HG02973 (cell line): ENCODE data around the gene MBTPS1.

Source experiments
- ATAC-seq: cut with Tn5 transposase; IDR thresholded peaks from one replicate; pipeline ENCODE4 v1.9.1; 2021; ENCODE audit warnings: moderate library complexity; ENCODE audit not compliant: unreplicated experiment

MBTPS1 gene

GRCh38 chr16:84040226-84040822 is 76.4 kb downstream of the MBTPS1 start:
- no peak for ATAC-seq

- ATAC-seq, result no peak
These were observed 77.0 kb downstream of the MBTPS1 start for GRCh38 chr16:84039696-84040095.

- ATAC-seq, result no peak
These were observed 78.3 kb downstream of the MBTPS1 start for GRCh38 chr16:84038469-84038868.

GRCh38 chr16:84036982-84037425 is 79.7 kb downstream of the MBTPS1 start:
- no peak for ATAC-seq

GRCh38 chr16:84036131-84036530 is 80.6 kb downstream of the MBTPS1 start:
- no peak for ATAC-seq

GRCh38 chr16:84034516-84034915 is 82.2 kb downstream of the MBTPS1 start:
- ATAC-seq, result no peak

- ATAC-seq, result no peak
These were observed 83.2 kb downstream of the MBTPS1 start for GRCh38 chr16:84033251-84034195.

GRCh38 chr16:84032458-84033178 is 84.1 kb downstream of the MBTPS1 start:
- ATAC-seq, result no peak

- no peak for ATAC-seq
These were observed 85.2 kb downstream of the MBTPS1 start for GRCh38 chr16:84031556-84031955.

- ATAC-seq, result no peak
These were observed 87.3 kb downstream of the MBTPS1 start for GRCh38 chr16:84029297-84030047.

- no peak for ATAC-seq
These were observed 89.1 kb downstream of the MBTPS1 start for GRCh38 chr16:84027625-84028024.

GRCh38 chr16:84026606-84027005 is 90.1 kb downstream of the MBTPS1 start:
- no peak for ATAC-seq

GRCh38 chr16:84024854-84025253 is 91.9 kb downstream of the MBTPS1 start:
- no peak for ATAC-seq

GRCh38 chr16:84022644-84023043 is 94.1 kb downstream of the MBTPS1 start:
- no peak for ATAC-seq

- no peak for ATAC-seq
These were observed 95.3 kb downstream of the MBTPS1 start for GRCh38 chr16:84021488-84021887.

- no peak for ATAC-seq
These were observed 96.4 kb downstream of the MBTPS1 start for GRCh38 chr16:84020353-84020752.

- no peak for ATAC-seq
These were observed 98.0 kb downstream of the MBTPS1 start for GRCh38 chr16:84018710-84019109.

- no peak for ATAC-seq
These were observed 100.3 kb downstream of the MBTPS1 start for GRCh38 chr16:84016477-84016876.

- no peak for ATAC-seq
These were observed 101.3 kb downstream of the MBTPS1 start for GRCh38 chr16:84015399-84015798.

GRCh38 chr16:84014570-84015327 is 102.0 kb downstream of the MBTPS1 start:
- no peak for ATAC-seq
